BJ (cell line): ENCODE measurements around the gene MICAL3. TPM values are rescaled to one million over a fixed set of nuclear protein-coding genes. Genes with fewer than 3 reads are reported as not detected.

Experiments
- CTCF ChIA-PET: fragments of 350-600 bp; formaldehyde crosslinking; extraction: SDS; loops from one replicate; lab custom pipeline; 2021; ENCODE audit warnings: antibody characterized with exemption, inconsistent platforms; lab: Yijun Ruan, JAX
- POLR2A ChIA-PET: fragments of 300-600 bp; sonication (Branson Sonifier 250); formaldehyde crosslinking; extraction: SDS; loops from one replicate; lab custom pipeline; 2021; ENCODE audit warnings: antibody characterized with exemption; lab: Charles Lee
- DNase-seq: peaks from one replicate; pipeline ENCODE4 v3.0.0-alpha.2; 2011; ENCODE audit warnings: low read depth
- H3K27me3 ChIP-seq: 2 replicates; pipeline ENCODE4 v1.6.0; 2011; ENCODE audit warnings: low read length; ENCODE audit not compliant: control insufficient read depth, insufficient read depth
- H3K36me3 ChIP-seq: 2 replicates; pipeline ENCODE4 v1.5.1; 2011; ENCODE audit warnings: low read length; ENCODE audit not compliant: control insufficient read depth, insufficient read depth
- H3K4me3 ChIP-seq: 2 replicates; pipeline ENCODE4 v1.5.1; 2011; ENCODE audit warnings: low read depth, mild to moderate bottlenecking, control low read depth, low read length
- CTCF ChIP-seq: IDR thresholded peaks from 2 replicates; pipeline ENCODE4 v1.5.1; 2011; ENCODE audit warnings: low read depth, mild to moderate bottlenecking, control low read depth, inconsistent platforms, low read length, moderate library complexity; ENCODE audit not compliant: insufficient read depth
- polyA plus RNA-seq: library from polyadenylated mRNA; depleted of rRNA; stranded (reverse); fragments of >200 nt; gene quantifications from 2 replicates; pipeline ENCODE4 v1.2.3, GENCODE V29; 2011

Gene MICAL3
- polyA plus RNA-seq, 1 experiment: 16.4 TPM

GRCh38 chr22:17811119-17811518 is 213.2 kb downstream of the MICAL3 start:
- Histone ChIP-seq H3K27me3 (no peaks in the 10 kb centered on the region), H3K4me3 (no peak overlapping the region), H3K36me3 (peaks cover 27% of the 10 kb centered on the region)
- ChIA-PET POLR2A (no interaction called here), CTCF (interaction anchor here (1.1 kb wide), 1 partner anchor 19 kb away, joined by 4 read pairs; no protein-coding TSS in a partner anchor)
- DNase-seq: no peak
- TF ChIP-seq CTCF: no peak

GRCh38 chr22:17810570-17811116 is 213.7 kb downstream of the MICAL3 start:
- H3K27me3 ChIP-seq: no peaks in the 10 kb centered on the region
- no peak for TF ChIP-seq CTCF
- CTCF ChIA-PET: interaction anchor here (1.1 kb wide), 1 partner anchor 20 kb away, joined by 4 read pairs; no protein-coding TSS in a partner anchor
- peaks cover 24% of the 10 kb centered on the region for H3K36me3 ChIP-seq
- POLR2A ChIA-PET: no interaction called here
- no peak for DNase-seq
- no peak overlapping the region for H3K4me3 ChIP-seq

GRCh38 chr22:17808693-17809403 is 215.5 kb downstream of the MICAL3 start:
- ChIA-PET POLR2A (no interaction called here), CTCF (interaction anchor here (0.8 to 0.9 kb wide), 2 partner anchors 23 to 250 kb away, joined by 3 read pairs; no protein-coding TSS in a partner anchor)
- DNase-seq: no peak
- Histone ChIP-seq H3K36me3 (peaks cover 18% of the 10 kb centered on the region), H3K27me3 (no peaks in the 10 kb centered on the region), H3K4me3 (no peak overlapping the region)
- no peak for TF ChIP-seq CTCF

GRCh38 chr22:17807578-17808410 is 216.6 kb downstream of the MICAL3 start:
- POLR2A ChIA-PET: no interaction called here
- DNase-seq: no peak
- no peak overlapping the region for H3K4me3 ChIP-seq
- no peaks in the 10 kb centered on the region for H3K27me3 ChIP-seq
- TF ChIP-seq CTCF: no peak
- peaks cover 18% of the 10 kb centered on the region for H3K36me3 ChIP-seq
- CTCF ChIA-PET: interaction anchor here (0.9 kb wide), 1 partner anchor 249 kb away, joined by 3 read pairs; no protein-coding TSS in a partner anchor

- ChIA-PET CTCF (interaction anchor here (1.6 kb wide), 1 partner anchor 23 kb away, joined by 4 read pairs; no protein-coding TSS in a partner anchor), POLR2A (no interaction called here)
- peaks cover 18% of the 10 kb centered on the region for H3K36me3 ChIP-seq
- DNase-seq: no peak
- no peaks in the 10 kb centered on the region for H3K27me3 ChIP-seq
- no peak overlapping the region for H3K4me3 ChIP-seq
- no peak for TF ChIP-seq CTCF
Measured at GRCh38 chr22:17807086-17807485, 217.3 kb downstream of the MICAL3 start.
